Subcutaneous abdominal adipose tissue (tissue), 5 donors: Measurements from ENCODE around the gene ZBTB7B.

Experiments used
- H3K27ac ChIP-seq: one replicate; pipeline ENCODE4 v1.7.0; 2013; ENCODE audit warnings: low read depth, mild to moderate bottlenecking, inconsistent platforms, low read length, moderate library complexity
- H3K27me3 ChIP-seq, 5 donors: one replicate each; pipeline ENCODE4 v1.7.0; 2013; ENCODE audit warnings: low read length in 5 of 5, inconsistent platforms in 1 of 5; ENCODE audit not compliant: control insufficient read depth in 5 of 5, insufficient read depth in 4 of 5
- H3K36me3 ChIP-seq, 5 donors: one replicate each; pipeline ENCODE4 v1.7.0; 2013; ENCODE audit warnings: low read length in 5 of 5; ENCODE audit not compliant: control insufficient read depth in 5 of 5, insufficient read depth in 5 of 5
- H3K4me1 ChIP-seq, 5 donors: one replicate each; pipeline ENCODE4 v1.7.0; 2013; ENCODE audit warnings: low read length in 5 of 5, mild to moderate bottlenecking in 3 of 5, moderate library complexity in 1 of 5; ENCODE audit not compliant: control insufficient read depth in 5 of 5, insufficient read depth in 5 of 5
- H3K4me3 ChIP-seq, 5 donors: one replicate each; pipeline ENCODE4 v1.7.0; 2013; ENCODE audit warnings: low read length in 5 of 5, low read depth in 1 of 5
- H3K9ac ChIP-seq, 5 donors: one replicate each; pipeline ENCODE4 v1.7.0; 2013; ENCODE audit warnings: low read length in 5 of 5, mild to moderate bottlenecking in 4 of 5, moderate library complexity in 3 of 5
- H3K9me3 ChIP-seq, 5 donors: one replicate each; pipeline ENCODE4 v1.7.0; 2013; ENCODE audit warnings: low read length in 5 of 5; ENCODE audit not compliant: control insufficient read depth in 5 of 5
- donor health status: healthy.
- donor health status: healthy.
- donor health status: healthy.
- donor health status: healthy.
- donor health status: healthy.

Gene ZBTB7B

GRCh38 chr1:155053531-155054105 lies 51.0 kb downstream of the ZBTB7B start:
- no peak overlapping the region for H3K27ac ChIP-seq
- peaks cover 0 to 51% (median 43%) of the 10 kb centered on the region in 5 donors for H3K36me3 ChIP-seq
- H3K4me1 ChIP-seq: peaks cover 13 to 46% (median 44%) of the 10 kb centered on the region in 5 donors
- no peak overlapping the region for H3K9ac ChIP-seq
- H3K27me3 ChIP-seq: no peaks in the 10 kb centered on the region
- no peaks in the 10 kb centered on the region for H3K9me3 ChIP-seq
- H3K4me3 ChIP-seq: peak overlapping the region in 2 of 5 donors; percentile 3 to 13

GRCh38 chr1:155057104-155057503 lies 54.5 kb downstream of the ZBTB7B start:
- Histone ChIP-seq H3K4me3 (no peak overlapping the region), H3K4me1 (peaks cover 7 to 37% (median 26%) of the 10 kb centered on the region in 5 donors), H3K36me3 (peaks cover 0 to 77% (median 70%) of the 10 kb centered on the region in 5 donors), H3K27ac (no peak overlapping the region), H3K9ac (no peak overlapping the region), H3K9me3 (no peaks in the 10 kb centered on the region), H3K27me3 (no peaks in the 10 kb centered on the region)

GRCh38 chr1:155057788-155058211 lies 55.2 kb downstream of the ZBTB7B start:
- H3K36me3 ChIP-seq: peaks cover 0 to 77% (median 70%) of the 10 kb centered on the region in 5 donors

GRCh38 chr1:155060736-155061135 lies 58.1 kb downstream of the ZBTB7B start:
- no peak overlapping the region for H3K9ac ChIP-seq
- no peak overlapping the region for H3K27ac ChIP-seq
- peaks cover 0 to 55% (median 51%) of the 10 kb centered on the region in 5 donors for H3K36me3 ChIP-seq
- H3K4me1 ChIP-seq: peaks cover 7 to 44% (median 35%) of the 10 kb centered on the region in 5 donors
- no peak overlapping the region for H3K4me3 ChIP-seq
- H3K9me3 ChIP-seq: no peaks in the 10 kb centered on the region
- H3K27me3 ChIP-seq: no peaks in the 10 kb centered on the region

More at GRCh38 chr1:155057788-155058211, 55.2 kb downstream of the ZBTB7B start:
- peaks cover 4 to 37% (median 26%) of the 10 kb centered on the region in 5 donors for H3K4me1 ChIP-seq
- no peaks in the 10 kb centered on the region for H3K27me3 ChIP-seq
- no peak overlapping the region for H3K27ac ChIP-seq
- H3K9me3 ChIP-seq: no peaks in the 10 kb centered on the region
- H3K4me3 ChIP-seq: no peak overlapping the region
- H3K9ac ChIP-seq: no peak overlapping the region

- peaks cover 0 to 50% (median 44%) of the 10 kb centered on the region in 5 donors for H3K36me3 ChIP-seq
- no peak overlapping the region for H3K4me3 ChIP-seq
Measured at GRCh38 chr1:155061381-155062150, 59.0 kb downstream of the ZBTB7B start.

GRCh38 chr1:155062151-155062686 lies 59.6 kb downstream of the ZBTB7B start:
- Histone ChIP-seq H3K27ac (no peak overlapping the region), H3K36me3 (peaks cover 0 to 46% (median 40%) of the 10 kb centered on the region in 5 donors), H3K27me3 (no peaks in the 10 kb centered on the region), H3K4me1 (peaks cover 7 to 44% (median 35%) of the 10 kb centered on the region in 5 donors), H3K9me3 (no peaks in the 10 kb centered on the region), H3K9ac (no peak overlapping the region), H3K4me3 (peak overlapping the region in 1 of 5 donors; percentile 87)

More at GRCh38 chr1:155061381-155062150, 59.0 kb downstream of the ZBTB7B start:
- H3K4me1 ChIP-seq: peaks cover 7 to 44% (median 35%) of the 10 kb centered on the region in 5 donors
- no peaks in the 10 kb centered on the region for H3K9me3 ChIP-seq
- H3K27me3 ChIP-seq: no peaks in the 10 kb centered on the region
- no peak overlapping the region for H3K9ac ChIP-seq
- H3K27ac ChIP-seq: no peak overlapping the region

GRCh38 chr1:155062702-155063411 lies 60.3 kb downstream of the ZBTB7B start:
- no peaks in the 10 kb centered on the region for H3K9me3 ChIP-seq
- H3K4me3 ChIP-seq: peak overlapping the region; percentile 65 to 89 (median 74)
- H3K27me3 ChIP-seq: no peaks in the 10 kb centered on the region
- peaks cover 0 to 40% (median 34%) of the 10 kb centered on the region in 5 donors for H3K36me3 ChIP-seq
- H3K9ac ChIP-seq: peak overlapping the region in 3 of 5 donors; percentile 39 to 74 (median 46)
- H3K4me1 ChIP-seq: peaks cover 7 to 44% (median 35%) of the 10 kb centered on the region in 5 donors
- no peak overlapping the region for H3K27ac ChIP-seq

- no peaks in the 10 kb centered on the region for H3K9me3 ChIP-seq
- no peaks in the 10 kb centered on the region for H3K27me3 ChIP-seq
- peak within 1 kb of the TSS in 4 of 5 donors; percentile 42 to 74 (median 46) for H3K9ac ChIP-seq
- peaks cover 7 to 44% (median 35%) of the 10 kb centered on the region in 5 donors for H3K4me1 ChIP-seq
- H3K36me3 ChIP-seq: peaks cover 0 to 32% (median 26%) of the 10 kb centered on the region in 5 donors
- H3K27ac ChIP-seq: no peak within 1 kb of the TSS
- H3K4me3 ChIP-seq: peak within 1 kb of the TSS; percentile 65 to 89 (median 74)
Measured at GRCh38 chr1:155063550-155064110, 61.0 kb downstream of the ZBTB7B start, which contains the start of gene EFNA4. Gene EFNA4 (plus strand): TSS chr1:155063740. CDS start chr1:155063824, 84 bp downstream.

- no peaks in the 10 kb centered on the region for H3K9me3 ChIP-seq
- H3K9ac ChIP-seq: peak overlapping the region in 4 of 5 donors; percentile 23 to 68 (median 36)
- H3K27ac ChIP-seq: no peak overlapping the region
- H3K4me3 ChIP-seq: peak overlapping the region; percentile 51 to 89 (median 71)
- peaks cover 7 to 44% (median 35%) of the 10 kb centered on the region in 5 donors for H3K4me1 ChIP-seq
- no peaks in the 10 kb centered on the region for H3K27me3 ChIP-seq
- H3K36me3 ChIP-seq: peaks cover 0 to 31% (median 25%) of the 10 kb centered on the region in 5 donors
Measured at GRCh38 chr1:155064111-155064831, 61.7 kb downstream of the ZBTB7B start.
